NCI-H1092 treated with DMSO at 0.1 percent for 48 hours (cell line): Measurements from ENCODE around the gene TRIM67.
"Not testable (repeated sequence)": the region's sequence is repeated elsewhere in the genome, so short reads cannot be mapped to it uniquely, and the experiment has no call there.

Experiments
- DNase-seq: peaks from one replicate; lab custom pipeline; 2025; lab: John Stamatoyannopoulos, UW

TRIM67 gene

DNA sequence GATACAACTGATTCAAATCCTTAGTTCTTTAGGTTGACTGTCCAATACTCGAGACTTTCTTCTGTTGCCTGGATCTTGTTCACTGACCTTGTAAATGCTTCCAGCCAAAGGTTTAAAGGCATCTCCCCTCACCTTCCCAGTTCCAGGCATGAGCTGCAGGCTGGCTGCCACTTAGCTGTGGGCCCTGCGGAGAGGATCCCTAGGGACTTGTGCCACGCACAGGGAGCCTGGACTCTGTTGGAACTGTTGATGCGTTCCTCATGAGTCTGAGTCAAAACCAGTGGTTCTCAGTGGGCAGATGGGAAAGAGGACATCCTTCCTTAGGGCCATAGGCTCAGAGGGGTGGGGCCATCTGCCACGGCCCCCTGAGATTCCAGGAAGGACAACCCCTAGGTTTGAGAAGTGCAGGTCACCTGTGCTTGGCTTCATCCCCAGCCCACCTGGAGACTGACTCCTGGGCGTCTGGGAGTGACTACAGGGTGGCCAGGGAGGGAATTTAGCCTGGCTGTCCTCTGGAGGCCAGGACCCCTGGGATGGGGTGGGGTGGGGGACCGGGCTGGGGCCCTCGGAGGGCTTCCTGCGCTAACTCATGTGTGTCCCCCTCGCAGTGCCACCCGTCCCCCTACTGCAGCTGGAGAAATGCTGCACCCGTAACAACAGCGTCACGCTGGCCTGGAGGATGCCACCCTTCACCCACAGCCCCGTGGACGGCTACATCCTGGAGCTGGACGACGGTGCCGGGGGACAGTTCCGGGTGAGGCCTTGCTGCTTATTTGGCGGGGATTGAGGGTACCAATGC lies 41.6 kb downstream of the TRIM67 start:
- DNase-seq = no peak

DNA sequence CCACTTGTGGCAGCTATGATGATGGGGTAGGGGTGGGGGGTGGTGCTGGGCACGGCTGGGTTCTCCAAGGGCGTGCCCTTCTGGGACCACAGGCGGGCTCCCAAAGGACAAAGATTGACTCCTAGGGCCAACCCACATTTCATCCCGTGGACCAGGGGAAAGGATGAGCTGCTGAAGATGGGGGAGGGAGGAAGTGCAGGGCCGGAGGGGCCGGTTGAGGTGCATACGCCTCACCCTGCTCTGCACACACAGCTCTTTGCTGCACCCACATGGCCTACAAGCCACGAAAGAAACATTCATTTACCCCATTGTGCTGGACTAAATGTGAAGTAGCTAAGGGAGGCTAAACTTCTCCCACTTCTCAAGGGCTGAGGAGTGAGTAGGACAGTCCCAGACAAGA lies 45.0 kb downstream of the TRIM67 start:
- no peak for DNase-seq

- no peak for DNase-seq
Measured at GRCh38 chr1:231207437-231207836, 45.6 kb downstream of the TRIM67 start.

- DNase-seq = no peak
Measured at GRCh38 chr1:231208980-231209379, 47.1 kb downstream of the TRIM67 start.

DNA sequence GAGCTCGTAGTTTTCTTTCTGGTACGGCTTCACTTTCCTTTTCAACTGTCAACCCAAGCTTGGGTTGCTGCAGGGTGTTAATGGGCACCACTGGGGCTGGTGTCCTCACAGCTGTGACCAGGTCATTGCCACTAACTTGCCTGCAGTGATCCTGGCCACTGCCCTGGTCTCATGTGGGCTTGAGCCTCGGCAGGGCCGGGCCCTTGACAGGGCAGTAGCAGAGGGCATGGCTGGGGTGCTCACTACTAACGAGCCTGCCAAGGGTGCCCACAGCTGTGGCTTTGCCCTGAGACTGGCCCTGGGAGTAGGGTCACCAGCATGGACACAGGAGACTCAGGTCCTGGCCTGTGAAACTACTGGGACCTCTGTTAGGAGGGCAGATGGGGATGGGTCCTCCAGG lies 47.7 kb downstream of the TRIM67 start:
- DNase-seq = no peak

DNA sequence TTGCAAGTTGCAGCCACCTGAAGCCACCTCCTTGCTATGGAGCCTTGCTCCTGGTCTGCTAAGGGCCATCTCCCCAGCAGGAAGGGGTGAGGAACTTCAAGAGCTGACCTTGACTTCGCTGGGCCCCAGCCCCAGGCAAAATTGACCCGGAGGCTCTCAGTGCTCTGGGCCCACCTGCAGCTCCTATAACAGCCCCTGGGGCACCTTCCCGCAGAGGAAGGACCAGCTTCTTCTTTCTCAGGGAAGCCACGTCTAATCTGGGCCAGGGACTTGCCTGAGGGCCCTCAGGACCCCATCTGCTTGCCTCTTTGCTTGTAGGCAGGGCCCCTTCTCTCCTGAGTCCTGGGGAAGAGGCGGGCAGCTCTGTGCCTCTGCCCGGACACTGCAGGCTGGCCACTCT lies 48.3 kb downstream of the TRIM67 start:
- DNase-seq = no peak

GRCh38 chr1:231211005-231211857 lies 49.4 kb downstream of the TRIM67 start:
- peak; percentile 88 for DNase-seq

- DNase-seq = not testable (repeated sequence)
Measured at GRCh38 chr1:231212301-231212700, 50.4 kb downstream of the TRIM67 start.

GRCh38 chr1:231213831-231214573 lies 52.1 kb downstream of the TRIM67 start:
- DNase-seq = no peak

- DNase-seq = no peak
Measured at GRCh38 chr1:231214918-231215680, 53.2 kb downstream of the TRIM67 start.

- DNase-seq = no peak
Measured at GRCh38 chr1:231215681-231216385, 54.0 kb downstream of the TRIM67 start.

- no peak for DNase-seq
Measured at GRCh38 chr1:231216498-231216897, 54.6 kb downstream of the TRIM67 start.

DNA sequence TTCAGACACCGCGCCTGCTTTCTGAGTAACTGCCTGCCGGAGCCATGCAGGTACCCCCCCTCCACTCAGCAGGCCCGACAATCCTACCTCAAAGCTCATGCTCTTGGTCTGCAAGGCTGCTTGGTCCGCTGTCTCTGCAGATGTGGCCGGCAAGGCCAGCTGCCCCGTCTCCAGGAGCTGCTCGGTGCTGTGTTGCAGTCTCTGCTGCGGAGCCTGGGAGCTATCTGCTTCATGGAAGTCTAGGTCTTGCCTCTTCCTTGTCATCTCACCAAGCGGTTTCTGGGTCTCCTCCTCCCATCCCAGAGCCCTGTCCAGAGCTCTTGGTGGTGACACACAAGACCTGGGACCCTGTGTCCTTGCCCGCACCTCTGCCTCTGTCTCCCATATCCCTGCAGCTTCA lies 55.2 kb downstream of the TRIM67 start:
- no peak for DNase-seq

GRCh38 chr1:231218078-231218477 lies 56.2 kb downstream of the TRIM67 start:
- no peak for DNase-seq

- no peak for DNase-seq
Measured at GRCh38 chr1:231219422-231220401, 57.9 kb downstream of the TRIM67 start.

DNA sequence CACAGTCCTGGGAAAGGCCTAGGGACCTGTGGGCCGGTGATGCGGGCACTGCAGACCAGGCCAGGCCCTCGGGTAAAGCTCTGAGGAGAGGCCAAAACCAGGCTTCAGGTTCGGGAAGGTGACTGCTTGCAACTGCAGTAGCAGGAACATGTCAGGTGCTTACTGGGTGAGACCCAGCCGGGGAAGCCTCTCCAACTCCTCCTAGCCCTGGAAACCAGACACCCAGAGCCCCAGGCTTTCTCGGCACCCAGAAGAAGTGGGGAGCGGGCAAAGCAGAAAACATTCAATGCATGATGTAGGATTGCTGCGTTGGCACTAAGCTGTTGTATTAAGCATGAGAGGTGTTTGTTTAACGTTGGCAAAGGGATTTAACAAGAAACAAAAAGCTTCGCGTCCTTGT lies 58.9 kb downstream of the TRIM67 start:
- no peak for DNase-seq

DNA sequence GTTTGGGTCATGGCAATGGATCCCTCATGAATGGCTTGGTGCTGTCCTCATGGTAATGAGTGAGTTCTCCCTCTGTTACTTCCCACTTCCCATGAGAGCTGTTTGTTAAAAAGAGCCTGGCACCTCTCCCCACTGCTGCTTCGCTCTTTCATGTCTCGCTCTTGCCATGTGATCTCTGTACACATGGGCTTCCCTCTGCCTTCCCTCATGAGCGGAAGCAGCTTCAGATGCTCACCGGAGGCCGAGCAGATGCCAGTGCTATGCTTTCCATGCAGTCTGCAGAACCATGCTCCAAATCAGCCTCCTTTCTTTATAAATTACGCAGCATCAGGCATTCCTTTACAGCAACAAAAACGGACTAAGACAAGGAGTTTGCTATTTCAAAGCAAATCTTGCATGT lies 64.3 kb downstream of the TRIM67 start:
- no peak for DNase-seq

GRCh38 chr1:231231511-231231910 lies 69.7 kb downstream of the TRIM67 start:
- no peak for DNase-seq

DNA sequence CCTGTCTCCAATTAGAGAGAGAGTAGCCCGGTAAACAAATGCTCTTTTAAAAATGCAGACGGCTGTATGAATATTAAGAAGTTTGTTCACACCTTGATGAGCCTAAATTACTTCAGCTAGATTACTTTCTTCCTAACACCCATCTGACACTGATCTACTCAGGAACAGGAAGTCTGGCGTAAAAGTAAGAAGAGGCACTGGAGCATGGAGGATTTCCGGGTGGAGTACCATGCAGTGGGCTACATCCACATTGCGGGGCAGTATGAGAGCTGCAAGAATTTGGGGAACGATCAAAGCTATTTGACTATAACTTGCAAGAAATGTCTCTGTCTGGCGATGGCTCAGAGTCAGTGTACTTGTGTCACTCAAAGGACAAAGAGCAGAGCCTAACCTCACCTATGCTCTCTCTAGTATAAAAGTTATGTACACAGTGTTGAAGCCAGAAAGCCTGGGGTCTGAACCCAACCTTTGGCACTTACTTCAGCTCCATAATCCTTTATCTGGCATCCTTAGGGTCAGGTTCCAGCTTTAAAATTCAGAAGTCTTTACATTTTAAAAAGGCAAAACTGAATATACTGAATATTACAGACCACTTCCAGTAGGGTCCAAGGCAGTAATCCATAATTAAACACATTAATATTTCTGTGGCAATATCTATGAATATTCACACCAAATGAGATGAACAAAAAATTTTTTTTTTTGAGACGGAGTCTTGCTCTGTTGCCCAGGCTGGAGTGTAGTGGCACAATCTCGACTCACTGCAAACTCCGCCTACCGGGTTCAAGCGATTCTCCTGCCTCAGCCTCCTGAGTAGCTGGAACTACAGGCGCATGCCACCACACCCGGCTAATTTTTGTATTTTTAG lies 71.2 kb downstream of the TRIM67 start:
- DNase-seq = no peak
